Measurements from ENCODE around the gene ALKBH3. TPM values are rescaled to one million over a fixed set of nuclear protein-coding genes. Genes with fewer than 3 reads are reported as not detected.

Gene ALKBH3
- total and polyA plus RNA-seq, 2 donors (not counting 3 experiments of a cell fraction or from before 2014, with no cell fraction given) = 28.0 to 34.7 TPM

DNA sequence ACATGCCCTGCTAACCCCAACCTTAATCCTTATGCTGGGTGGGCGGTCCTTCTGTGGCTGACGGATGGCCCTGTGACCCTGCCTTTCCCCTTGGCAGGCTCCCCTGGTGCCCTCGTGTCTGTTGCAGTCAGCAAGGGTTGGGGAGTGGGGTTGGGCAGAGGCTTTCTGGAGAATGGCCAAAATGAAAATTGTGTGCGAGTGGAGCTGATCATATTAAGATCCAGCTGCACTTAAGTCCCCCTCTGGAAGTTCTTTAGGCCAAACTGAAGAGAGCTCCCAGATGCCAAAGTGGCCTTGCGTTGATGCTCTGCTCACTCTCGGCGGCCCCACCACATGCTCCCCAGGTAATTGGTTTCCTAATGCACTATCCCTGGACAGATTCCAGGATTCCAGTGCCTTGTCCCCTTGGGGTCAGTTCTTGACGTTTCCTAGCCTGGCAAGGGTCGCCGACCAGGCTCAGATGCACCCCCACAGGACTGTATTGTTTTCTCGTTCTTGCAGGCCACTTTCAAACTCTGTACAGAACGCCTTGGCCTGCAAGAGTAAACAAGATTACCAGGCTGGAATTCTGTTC lies 45.4 kb downstream of the ALKBH3 start:
- BruUV-seq (replicated peaks) = no TSS peak
- no peaks in the 10 kb centered on the region for H3K79me2 ChIP-seq (ENCODE audit: control insufficient read depth, insufficient read depth, low read length)
- TF ChIP-seq JUN (IDR thresholded peaks at IDR 0.05; ENCODE audit: borderline replicate concordance, insufficient read depth, insufficient read length, low read depth) (no peak), POLR2A (IDR thresholded peaks at IDR 0.05; ENCODE audit: low read depth, low read length) (no peak), FOS (IDR thresholded peaks at IDR 0.05; ENCODE audit: borderline replicate concordance, insufficient read depth, low read length) (no peak), MYC (IDR thresholded peaks at IDR 0.05; ENCODE audit: low read depth, low read length) (no peak)
- H3K4me3 ChIP-seq (replicated peaks in 1 of 3; ENCODE audit: insufficient read depth in 1 of 3, low read depth in 1 of 3, low read length in 3 of 3) = no peak overlapping the region
- H4K20me1 ChIP-seq (replicated peaks; ENCODE audit: control insufficient read depth, extremely low read depth, insufficient read depth, low read length) = no peaks in the 10 kb centered on the region
- peaks cover 41% of the 10 kb centered on the region for H3K4me1 ChIP-seq (ENCODE audit: control insufficient read depth, extremely low read depth, insufficient read depth, low read length)
- dilution Hi-C loops (cut with MboI; ENCODE audit: extremely low pct_ligation_motif_present, low sequenced_read_pairs) (no loop called here), intact Hi-C loops (cut with micrococcal nuclease) (loop anchor here (1.0 kb wide), 1 partner anchor 28 kb away; no protein-coding TSS in a partner anchor)
- no peaks in the 10 kb centered on the region for H3K9me3 ChIP-seq (replicated peaks; ENCODE audit: control insufficient read depth, insufficient read depth, low read length)
- DNase-seq (ENCODE audit: low read depth, low spot score) = peak; percentile 52
- H3K27ac ChIP-seq (ENCODE audit: insufficient read depth, low read depth, low read length) = peak overlapping the region; percentile 2
- H3K4me2 ChIP-seq (ENCODE audit: insufficient read depth, low read length) = peak overlapping the region; percentile 3
- H3K9me1 ChIP-seq (replicated peaks; ENCODE audit: control insufficient read depth, extremely low read depth, insufficient read depth, low read length) = no peaks in the 10 kb centered on the region
- no peak overlapping the region for H3K9ac ChIP-seq (replicated peaks; ENCODE audit: extremely low read depth, insufficient read depth, low read length)
- CTCF ChIA-PET = interaction anchor here (0.6 to 8.0 kb wide), 6 partner anchors 11 to 36 kb away, joined by 3 to 43 read pairs (median 9); partner anchors contain the start of gene C11orf96
- no peaks in the 10 kb centered on the region for H3K27me3 ChIP-seq (ENCODE audit: control insufficient read depth in 2 of 2, insufficient read depth in 2 of 2, low read length in 2 of 2)
- POLR2A ChIA-PET = interaction anchor here (1.2 kb wide), 1 partner anchor 16 kb away, joined by 3 read pairs; the partner anchor contains the start of gene C11orf96
- H2AFZ ChIP-seq (ENCODE audit: low read depth, low read length) = no peak overlapping the region
- peak; percentile 67 for FAIRE-seq
- no peaks in the 10 kb centered on the region for H3K36me3 ChIP-seq (ENCODE audit: control insufficient read depth in 2 of 2, extremely low read depth in 1 of 2, insufficient read depth in 2 of 2, low read length in 2 of 2)

DNA sequence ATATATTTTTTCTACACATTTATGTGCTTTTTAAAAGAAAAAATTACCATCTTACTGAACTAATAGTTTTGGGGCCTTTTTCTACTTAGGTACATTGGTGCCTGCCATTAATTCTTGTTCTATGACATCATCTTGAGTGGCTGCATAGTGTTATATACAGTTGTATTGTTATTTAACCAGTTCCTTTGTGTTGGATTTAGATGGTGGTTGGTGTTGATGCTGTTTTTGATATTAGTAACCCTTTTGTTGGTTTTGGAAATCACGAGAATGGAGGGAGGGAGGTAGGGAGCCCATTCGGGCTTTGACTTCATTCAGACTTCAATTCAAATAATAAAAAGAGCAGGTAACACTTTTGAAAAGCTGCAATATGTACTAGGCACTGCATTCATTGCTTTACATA lies 46.4 kb downstream of the ALKBH3 start:
- no peaks in the 10 kb centered on the region for H3K36me3 ChIP-seq (ENCODE audit: control insufficient read depth in 2 of 2, extremely low read depth in 1 of 2, insufficient read depth in 2 of 2, low read length in 2 of 2)
- no peak overlapping the region for H3K9ac ChIP-seq (replicated peaks; ENCODE audit: extremely low read depth, insufficient read depth, low read length)
- no peak for FAIRE-seq
- no peak overlapping the region for H3K4me3 ChIP-seq (replicated peaks in 1 of 3; ENCODE audit: insufficient read depth in 1 of 3, low read depth in 1 of 3, low read length in 3 of 3)
- no peaks in the 10 kb centered on the region for H3K27me3 ChIP-seq (ENCODE audit: control insufficient read depth in 2 of 2, insufficient read depth in 2 of 2, low read length in 2 of 2)
- intact Hi-C loops (cut with micrococcal nuclease) = no loop called here
- no peak overlapping the region for H2AFZ ChIP-seq (ENCODE audit: low read depth, low read length)
- ChIA-PET CTCF (interaction anchor here (1.2 to 8.0 kb wide), 5 partner anchors 9 to 37 kb away, joined by 3 to 43 read pairs (median 13); partner anchors contain the start of gene C11orf96), POLR2A (no interaction called here)
- H3K9me3 ChIP-seq (replicated peaks; ENCODE audit: control insufficient read depth, insufficient read depth, low read length) = no peaks in the 10 kb centered on the region
- H3K79me2 ChIP-seq (ENCODE audit: control insufficient read depth, insufficient read depth, low read length) = no peaks in the 10 kb centered on the region
- H3K27ac ChIP-seq (ENCODE audit: insufficient read depth, low read depth, low read length) = no peak overlapping the region
- H3K9me1 ChIP-seq (replicated peaks; ENCODE audit: control insufficient read depth, extremely low read depth, insufficient read depth, low read length) = no peaks in the 10 kb centered on the region
- BruUV-seq (replicated peaks) = no TSS peak
- peaks cover 40% of the 10 kb centered on the region for H3K4me1 ChIP-seq (ENCODE audit: control insufficient read depth, extremely low read depth, insufficient read depth, low read length)
- dilution Hi-C loops (cut with MboI; ENCODE audit: extremely low pct_ligation_motif_present, low sequenced_read_pairs) = no loop called here
- DNase-seq (ENCODE audit: low read depth, low spot score) = no peak
- H4K20me1 ChIP-seq (replicated peaks; ENCODE audit: control insufficient read depth, extremely low read depth, insufficient read depth, low read length) = no peaks in the 10 kb centered on the region
- no peak overlapping the region for H3K4me2 ChIP-seq (ENCODE audit: insufficient read depth, low read length)
- TF ChIP-seq EZH2 (IDR thresholded peaks at IDR 0.05; ENCODE audit: borderline replicate concordance, low read depth, low read length, severe bottlenecking) (no peak), POLR2A (IDR thresholded peaks at IDR 0.05; ENCODE audit: low read depth, low read length) (no peak), POLR2AphosphoS5 (IDR thresholded peaks at IDR 0.05; ENCODE audit: insufficient read depth, low read depth, low read length) (no peak), GATA2 (IDR thresholded peaks at IDR 0.05; ENCODE audit: insufficient read depth, insufficient read length, low read depth, low read length) (no peak), MYC (IDR thresholded peaks at IDR 0.05; ENCODE audit: low read depth, low read length) (no peak), JUN (IDR thresholded peaks at IDR 0.05; ENCODE audit: borderline replicate concordance, insufficient read depth, insufficient read length, low read depth) (no peak), FOS (IDR thresholded peaks at IDR 0.05; ENCODE audit: borderline replicate concordance, insufficient read depth, low read length) (no peak)
- TF ChIP-seq, protein P1, sequence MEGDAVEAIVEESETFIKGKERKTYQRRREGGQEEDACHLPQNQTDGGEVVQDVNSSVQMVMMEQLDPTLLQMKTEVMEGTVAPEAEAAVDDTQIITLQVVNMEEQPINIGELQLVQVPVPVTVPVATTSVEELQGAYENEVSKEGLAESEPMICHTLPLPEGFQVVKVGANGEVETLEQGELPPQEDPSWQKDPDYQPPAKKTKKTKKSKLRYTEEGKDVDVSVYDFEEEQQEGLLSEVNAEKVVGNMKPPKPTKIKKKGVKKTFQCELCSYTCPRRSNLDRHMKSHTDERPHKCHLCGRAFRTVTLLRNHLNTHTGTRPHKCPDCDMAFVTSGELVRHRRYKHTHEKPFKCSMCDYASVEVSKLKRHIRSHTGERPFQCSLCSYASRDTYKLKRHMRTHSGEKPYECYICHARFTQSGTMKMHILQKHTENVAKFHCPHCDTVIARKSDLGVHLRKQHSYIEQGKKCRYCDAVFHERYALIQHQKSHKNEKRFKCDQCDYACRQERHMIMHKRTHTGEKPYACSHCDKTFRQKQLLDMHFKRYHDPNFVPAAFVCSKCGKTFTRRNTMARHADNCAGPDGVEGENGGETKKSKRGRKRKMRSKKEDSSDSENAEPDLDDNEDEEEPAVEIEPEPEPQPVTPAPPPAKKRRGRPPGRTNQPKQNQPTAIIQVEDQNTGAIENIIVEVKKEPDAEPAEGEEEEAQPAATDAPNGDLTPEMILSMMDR (IDR thresholded peaks at IDR 0.05; ENCODE audit: extremely low read depth in 1 of 2, insufficient read depth in 1 of 2, low read depth in 1 of 2, low read length in 2 of 2) = no peak
- TF ChIP-seq, protein P2, sequence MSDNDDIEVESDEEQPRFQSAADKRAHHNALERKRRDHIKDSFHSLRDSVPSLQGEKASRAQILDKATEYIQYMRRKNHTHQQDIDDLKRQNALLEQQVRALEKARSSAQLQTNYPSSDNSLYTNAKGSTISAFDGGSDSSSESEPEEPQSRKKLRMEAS (IDR thresholded peaks at IDR 0.05; ENCODE audit: insufficient read depth, insufficient read length) = no peak

Data from endothelial cell of umbilical vein (primary cell).